HG03439 (cell line): Measurements from ENCODE around the gene MESP1.

ENCODE experiments used
- ATAC-seq: cut with Tn5 transposase; IDR thresholded peaks from one replicate; pipeline ENCODE4 v1.9.1; 2021; ENCODE audit warnings: mild to moderate bottlenecking, moderate library complexity; ENCODE audit not compliant: unreplicated experiment

Gene MESP1

GRCh38 chr15:89732451-89733172, 18.4 kb downstream of the MESP1 start:
- no peak for ATAC-seq

GRCh38 chr15:89731275-89731674, 19.8 kb downstream of the MESP1 start:
- ATAC-seq = no peak

GRCh38 chr15:89728254-89728653, 22.8 kb downstream of the MESP1 start:
- no peak for ATAC-seq

GRCh38 chr15:89725064-89725463, 26.0 kb downstream of the MESP1 start:
- ATAC-seq = no peak

GRCh38 chr15:89724621-89725020, 26.4 kb downstream of the MESP1 start:
- ATAC-seq = no peak

- no peak for ATAC-seq
Observed at GRCh38 chr15:89723031-89723430, 28.0 kb downstream of the MESP1 start.

- ATAC-seq = no peak
Observed at GRCh38 chr15:89714775-89715174, 36.3 kb downstream of the MESP1 start.

- ATAC-seq = no peak
Observed at GRCh38 chr15:89707577-89707976, 43.5 kb downstream of the MESP1 start.

GRCh38 chr15:89704411-89704810, 46.6 kb downstream of the MESP1 start:
- ATAC-seq = no peak
